Fibroblast of lung (primary cell): ENCODE data around the gene KDM5B.

ENCODE experiments used
- CTCF ChIP-seq, 2 donors: IDR thresholded peaks in 1 of 2; conservative IDR thresholded peaks in 1 of 2; 1 replicate in 1 of 2; 2 replicates in 1 of 2; pipeline ENCODE4 v1.5.1; 2011 to 2012; ENCODE audit warnings: low read length in 2 of 2, control low read depth in 1 of 2, inconsistent platforms in 1 of 2, low read depth in 1 of 2, mild to moderate bottlenecking in 1 of 2
- EZH2 ChIP-seq: IDR thresholded peaks from 2 replicates; pipeline ENCODE4 v1.5.1; 2012; ENCODE audit warnings: low read length, control low read depth, mild to moderate bottlenecking; ENCODE audit errors: missing control alignments

GRCh38 chr1:202836623-202837403, 28.6 kb upstream of the KDM5B start:
- TF ChIP-seq CTCF (conservative IDR thresholded peaks at IDR 0.05 in 1 of 2, IDR thresholded peaks at IDR 0.05 in 1 of 2; ENCODE audit: low read depth in 1 of 2, low read length in 2 of 2): no peak
- TF ChIP-seq EZH2: no peak
